ENCODE measurements around the gene MAN1C1. TPM values are rescaled to one million over a fixed set of nuclear protein-coding genes. Genes with fewer than 3 reads are reported as not detected.
A peak's percentile ranks its signal among the peaks of the same experiment; 100 is the strongest.
"Not testable (repeated sequence)": the region's sequence is repeated elsewhere in the genome, so short reads cannot be mapped to it uniquely, and the experiment has no call there.

MAN1C1 gene
- total and polyA plus RNA-seq, 8 donors: 4.3 to 33.9 (median 6.1) TPM

DNA sequence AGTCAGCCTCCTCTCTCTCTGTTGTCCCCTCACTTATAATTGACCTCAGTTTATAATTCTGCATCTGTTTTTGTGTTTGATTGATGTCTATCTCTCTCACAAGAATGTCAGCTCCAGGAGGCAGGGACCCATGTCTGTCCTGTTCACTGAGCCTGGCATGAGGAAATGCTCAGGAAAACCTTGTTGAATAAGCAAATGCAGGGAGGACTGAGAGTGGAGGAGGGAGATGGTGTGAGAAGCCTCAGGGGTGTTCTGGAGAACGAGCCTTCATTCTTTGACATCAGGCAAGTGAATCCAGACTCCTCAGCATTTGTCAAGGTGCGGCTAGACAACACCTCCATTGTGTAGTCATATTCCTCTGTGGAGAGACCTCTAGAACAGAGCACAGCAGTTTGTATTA, 45.5 kb downstream of the MAN1C1 start:
- no peaks in the 10 kb centered on the region for H3K9me3 ChIP-seq
- no peak for DNase-seq
- no peak overlapping the region for H3K4me3 ChIP-seq
- H3K36me3 ChIP-seq: no peaks in the 10 kb centered on the region
- WGBS, 5 donors: 76 to 83% (median 82%) methylated on average over 2 of the region's 2 CpGs
- H3K27me3 ChIP-seq: no peaks in the 10 kb centered on the region
- H3K4me1 ChIP-seq: peaks cover 3 to 28% (median 15%) of the 10 kb centered on the region in 4 donors
- intact Hi-C loops (cut with DNase I; ENCODE audit: low total_unique reads): no loop called here
- TF ChIP-seq EP300 (IDR thresholded peaks at IDR 0.05): no peak
- TF ChIP-seq POLR2AphosphoS5 (IDR thresholded peaks at IDR 0.05): no peak
- TF ChIP-seq, protein P1, sequence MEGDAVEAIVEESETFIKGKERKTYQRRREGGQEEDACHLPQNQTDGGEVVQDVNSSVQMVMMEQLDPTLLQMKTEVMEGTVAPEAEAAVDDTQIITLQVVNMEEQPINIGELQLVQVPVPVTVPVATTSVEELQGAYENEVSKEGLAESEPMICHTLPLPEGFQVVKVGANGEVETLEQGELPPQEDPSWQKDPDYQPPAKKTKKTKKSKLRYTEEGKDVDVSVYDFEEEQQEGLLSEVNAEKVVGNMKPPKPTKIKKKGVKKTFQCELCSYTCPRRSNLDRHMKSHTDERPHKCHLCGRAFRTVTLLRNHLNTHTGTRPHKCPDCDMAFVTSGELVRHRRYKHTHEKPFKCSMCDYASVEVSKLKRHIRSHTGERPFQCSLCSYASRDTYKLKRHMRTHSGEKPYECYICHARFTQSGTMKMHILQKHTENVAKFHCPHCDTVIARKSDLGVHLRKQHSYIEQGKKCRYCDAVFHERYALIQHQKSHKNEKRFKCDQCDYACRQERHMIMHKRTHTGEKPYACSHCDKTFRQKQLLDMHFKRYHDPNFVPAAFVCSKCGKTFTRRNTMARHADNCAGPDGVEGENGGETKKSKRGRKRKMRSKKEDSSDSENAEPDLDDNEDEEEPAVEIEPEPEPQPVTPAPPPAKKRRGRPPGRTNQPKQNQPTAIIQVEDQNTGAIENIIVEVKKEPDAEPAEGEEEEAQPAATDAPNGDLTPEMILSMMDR (IDR thresholded peaks at IDR 0.05): no peak
- no peak for TF ChIP-seq POLR2A (IDR thresholded peaks at IDR 0.05)
- H3K27ac ChIP-seq: no peak overlapping the region

DNA sequence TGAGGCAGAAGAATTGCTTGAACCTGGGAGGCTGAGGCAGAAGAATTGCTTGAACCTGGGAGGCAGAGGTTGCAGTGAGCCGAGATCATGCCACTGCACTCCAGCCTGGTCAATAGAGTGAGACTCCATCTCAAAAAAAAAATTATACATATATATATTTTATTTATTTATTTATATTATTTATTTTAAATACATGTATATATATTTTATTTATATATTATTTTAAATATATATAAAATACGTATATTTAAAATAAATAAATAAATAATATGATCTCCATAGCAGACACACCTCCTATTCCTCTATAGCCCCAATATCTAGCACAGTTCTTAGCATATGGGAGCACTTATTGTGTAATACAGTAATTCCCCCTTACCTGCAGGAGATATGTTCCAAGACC, 46.4 kb downstream of the MAN1C1 start:
- WGBS, 5 donors: 93 to 98% (median 96%) methylated on average over 2 of the region's 2 CpGs
- DNase-seq; H3K27me3 ChIP-seq; intact Hi-C loops (cut with DNase I; ENCODE audit: low total_unique reads); H3K4me3 ChIP-seq; H3K27ac ChIP-seq; H3K36me3 ChIP-seq; H3K9me3 ChIP-seq: not testable (repeated sequence)
- peaks cover 3 to 34% (median 19%) of the 10 kb centered on the region in 4 donors for H3K4me1 ChIP-seq

DNA sequence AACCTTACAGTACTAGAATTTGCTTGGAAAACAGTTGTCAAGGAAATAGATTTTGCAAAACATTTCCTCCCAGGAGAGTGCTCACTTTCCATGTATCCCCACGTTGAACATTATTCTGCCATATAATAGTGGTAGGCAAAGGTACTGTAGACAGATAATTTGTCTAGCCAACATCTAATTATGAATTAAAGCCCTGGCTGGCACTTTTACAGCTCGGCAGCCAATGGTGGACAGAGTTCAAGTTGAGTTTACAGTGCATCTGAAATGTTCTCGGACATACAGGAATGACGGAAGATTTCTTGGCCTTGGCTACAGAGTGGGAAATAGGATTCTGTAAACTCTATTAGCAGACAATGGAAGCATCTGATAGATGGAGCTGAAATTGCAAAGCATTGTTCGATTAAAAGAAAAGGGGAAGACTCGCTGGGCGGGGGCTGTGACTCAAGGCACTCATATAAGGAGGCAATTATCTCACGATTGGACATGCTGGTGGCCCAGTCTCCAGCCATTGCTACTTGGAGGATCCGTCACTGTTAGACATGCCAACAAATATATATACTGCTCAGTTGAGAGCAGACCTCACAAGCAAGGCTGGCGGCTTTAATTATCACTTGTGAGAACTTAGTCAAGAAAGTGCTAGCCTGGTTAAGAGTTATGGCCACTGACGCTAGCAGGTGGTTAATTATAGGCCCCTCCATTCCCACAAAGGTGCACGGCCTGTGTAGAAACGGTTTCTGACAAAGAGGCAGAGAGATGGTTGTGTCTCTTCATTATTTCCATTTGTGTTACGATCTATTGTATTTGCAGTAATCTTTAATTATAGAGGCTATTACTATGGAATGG, 48.0 kb downstream of the MAN1C1 start:
- intact Hi-C loops (cut with DNase I; ENCODE audit: low total_unique reads): no loop called here
- peaks cover 3 to 22% (median 14%) of the 10 kb centered on the region in 4 donors for H3K4me1 ChIP-seq
- WGBS, 5 donors: 68 to 88% (median 81%) methylated on average over 14 of the region's 14 CpGs
- TF ChIP-seq, protein P1 (IDR thresholded peaks at IDR 0.05): no peak
- peak in 1 of 3 donors; percentile 2 for TF ChIP-seq POLR2AphosphoS5 (IDR thresholded peaks at IDR 0.05)
- no peak for TF ChIP-seq EP300 (IDR thresholded peaks at IDR 0.05)
- no peak overlapping the region for H3K27ac ChIP-seq
- H3K4me3 ChIP-seq: no peak overlapping the region
- H3K27me3 ChIP-seq: no peaks in the 10 kb centered on the region
- no peaks in the 10 kb centered on the region for H3K36me3 ChIP-seq
- H3K9me3 ChIP-seq: no peaks in the 10 kb centered on the region
- peak in 1 of 2 donors; percentile 61 for DNase-seq

DNA sequence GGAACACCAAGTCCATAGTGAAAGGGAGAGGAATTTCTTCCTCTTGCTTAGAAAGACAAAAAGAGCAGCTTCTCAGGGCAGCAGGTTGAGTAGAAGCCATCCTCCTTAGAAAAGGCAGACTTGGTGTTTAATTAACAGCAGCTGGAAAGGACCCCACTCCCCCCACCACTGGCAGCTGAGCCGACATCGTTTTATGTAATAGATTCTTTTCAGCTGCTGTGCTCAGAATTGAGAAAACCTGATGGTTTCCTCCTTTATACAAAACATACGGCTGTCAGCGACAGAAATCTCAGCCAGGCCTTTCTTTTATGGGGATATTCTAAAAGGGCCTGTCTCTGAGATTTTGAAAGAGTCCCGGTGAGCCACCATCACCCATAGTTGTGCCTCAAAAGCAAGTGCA, 49.9 kb downstream of the MAN1C1 start:
- Histone ChIP-seq H3K4me3 (no peak overlapping the region), H3K27ac (peak overlapping the region in 1 of 5 donors; percentile 53), H3K27me3 (no peaks in the 10 kb centered on the region), H3K4me1 (peaks cover 2 to 22% (median 14%) of the 10 kb centered on the region in 4 donors), H3K36me3 (no peaks in the 10 kb centered on the region), H3K9me3 (no peaks in the 10 kb centered on the region)
- no peak for DNase-seq
- TF ChIP-seq, protein P1 (IDR thresholded peaks at IDR 0.05): no peak
- TF ChIP-seq POLR2AphosphoS5 (IDR thresholded peaks at IDR 0.05) (no peak), POLR2A (IDR thresholded peaks at IDR 0.05) (no peak), EP300 (IDR thresholded peaks at IDR 0.05) (no peak)
- intact Hi-C loops (cut with DNase I; ENCODE audit: low total_unique reads): no loop called here
- WGBS, 5 donors: 77 to 87% (median 79%) methylated on average over 5 of the region's 5 CpGs
